AG09309 (cell line): Measurements from ENCODE around the gene EHF.
"Not testable (repeated sequence)": the region's sequence is repeated elsewhere in the genome, so short reads cannot be mapped to it uniquely, and the experiment has no call there.

Experiments used
- DNase-seq: peaks from one replicate; pipeline ENCODE4 v3.0.0-alpha.2; 2010; ENCODE audit warnings: low read depth
- H3K4me3 ChIP-seq: 2 replicates; pipeline ENCODE4 v1.5.1; 2011; ENCODE audit warnings: mild to moderate bottlenecking, low read depth, low read length, moderate library complexity; ENCODE audit not compliant: control insufficient read depth
- CTCF ChIP-seq: IDR thresholded peaks from 2 replicates; pipeline ENCODE4 v1.5.1; 2011; ENCODE audit warnings: mild to moderate bottlenecking, low read depth, low read length, inconsistent platforms; ENCODE audit not compliant: insufficient read depth, control insufficient read depth; ENCODE audit errors: missing control alignments

The EHF gene

GRCh38 chr11:34683396-34683795 lies 62.5 kb downstream of the EHF start:
- TF ChIP-seq CTCF, result no peak
- no peak for DNase-seq
- no peak overlapping the region for H3K4me3 ChIP-seq

- TF ChIP-seq CTCF, result no peak
- DNase-seq, result no peak
- H3K4me3 ChIP-seq, result no peak overlapping the region
Measured at GRCh38 chr11:34685864-34686263, 65.0 kb downstream of the EHF start.

DNA sequence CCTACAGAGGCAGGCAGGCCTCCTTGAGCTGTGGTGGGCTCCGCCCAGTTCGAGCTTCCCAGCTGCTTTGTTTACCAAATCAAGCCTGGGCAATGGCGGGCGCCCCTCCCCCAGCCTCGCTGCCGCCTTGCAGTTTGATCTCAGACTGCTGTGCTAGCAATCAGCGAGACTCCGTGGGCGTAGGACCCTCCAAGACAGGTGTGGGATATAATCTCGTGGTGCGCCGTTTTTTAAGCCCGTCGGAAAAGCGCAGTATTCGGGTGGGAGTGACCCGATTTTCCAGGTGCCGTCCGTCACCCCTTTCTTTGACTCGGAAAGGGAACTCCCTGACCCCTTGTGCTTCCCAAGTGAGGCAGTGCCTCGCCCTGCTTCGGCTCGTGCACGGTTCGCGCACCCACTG lies 71.4 kb downstream of the EHF start:
- not testable (repeated sequence) for H3K4me3 ChIP-seq, DNase-seq

- TF ChIP-seq CTCF, result no peak
- no peak overlapping the region for H3K4me3 ChIP-seq
- DNase-seq, result no peak
Measured at GRCh38 chr11:34696862-34697261, 76.0 kb downstream of the EHF start.

DNA sequence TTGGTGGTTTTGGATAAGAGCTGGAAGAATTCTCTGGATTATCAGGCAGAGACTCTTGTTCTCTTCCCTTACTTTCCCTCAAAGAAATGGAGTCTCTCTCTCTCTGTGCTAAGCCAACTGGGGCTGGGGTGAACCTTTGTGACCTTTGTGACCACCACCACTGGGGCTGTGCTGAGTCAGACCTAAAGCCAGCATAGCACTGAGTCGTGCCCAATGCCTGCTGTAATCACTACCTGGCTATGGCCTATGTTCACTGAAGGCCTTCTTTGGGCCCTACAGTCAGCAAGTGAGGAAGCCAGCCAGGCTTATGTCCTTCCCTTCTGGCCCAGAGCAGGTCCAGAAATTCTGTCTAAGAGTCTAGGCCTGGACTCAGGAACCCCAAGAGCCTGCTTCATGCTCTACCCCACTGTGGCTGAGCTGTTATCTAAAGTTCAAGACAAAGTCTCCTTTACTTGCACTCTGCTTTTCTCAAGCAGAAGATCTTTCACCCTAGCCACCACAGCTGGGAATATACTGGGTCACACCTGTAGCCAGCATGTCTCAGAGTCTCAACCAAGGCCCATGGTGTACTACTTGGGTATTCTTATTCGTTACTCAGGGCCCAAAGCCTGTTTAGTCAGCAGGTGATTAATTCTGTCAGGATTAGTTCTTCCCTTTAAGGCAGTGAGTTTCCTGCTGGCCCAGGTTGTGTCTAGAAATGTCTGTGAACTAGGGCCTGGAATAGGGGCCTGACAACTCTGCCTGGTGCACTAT lies 86.0 kb downstream of the EHF start:
- no peak overlapping the region for H3K4me3 ChIP-seq
- no peak for DNase-seq
- TF ChIP-seq CTCF, result no peak

DNA sequence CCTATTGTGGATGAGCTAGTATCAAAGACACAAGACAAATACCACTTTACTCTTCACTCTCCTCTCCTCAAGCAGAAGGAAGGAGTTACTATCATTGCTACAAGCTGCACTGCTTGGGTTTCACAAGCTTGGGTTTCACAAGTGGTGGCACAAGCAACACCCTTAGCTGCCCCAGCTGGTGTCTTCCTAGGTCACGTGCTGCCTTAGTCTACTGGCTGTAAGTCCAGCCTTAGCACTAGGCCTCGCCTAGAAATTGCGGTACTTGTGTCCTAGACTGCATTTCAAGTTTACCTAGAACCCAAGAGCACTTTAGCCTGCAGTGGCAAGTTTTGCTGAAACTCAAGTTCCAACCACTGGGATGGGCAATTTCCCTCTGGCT lies 86.6 kb downstream of the EHF start:
- H3K4me3 ChIP-seq, result no peak overlapping the region
- TF ChIP-seq CTCF, result no peak
- no peak for DNase-seq
